ENCODE data around the gene ZNF593OS. TPM values are rescaled to one million over a fixed set of nuclear protein-coding genes. Genes with fewer than 3 reads are reported as not detected.

The ZNF593OS gene
- total RNA-seq, 1 experiment from 2014 or later: not detected

GRCh38 chr1:26119892-26120608, 51.6 kb downstream of the ZNF593OS start:
- Histone ChIP-seq H3K9ac (ENCODE audit: extremely low read depth, insufficient read length, low read length) (no peak overlapping the region), H2AK5ac (ENCODE audit: insufficient read length, low read length) (no peak overlapping the region), H3K18ac (ENCODE audit: insufficient read length, low read depth, low read length) (no peak overlapping the region), H3K4me2 (ENCODE audit: insufficient read depth, insufficient read length, low read length) (no peak overlapping the region), H2BK15ac (ENCODE audit: low read depth, low read length) (no peak overlapping the region), H3K14ac (ENCODE audit: insufficient read depth, low read length) (no peak overlapping the region), H3K79me1 (ENCODE audit: insufficient read depth, low read depth, low read length, poor library complexity, severe bottlenecking) (no peaks in the 10 kb centered on the region), H3K23me2 (ENCODE audit: insufficient read length, low read depth, low read length, poor library complexity, severe bottlenecking) (no peaks in the 10 kb centered on the region), H3K23ac (ENCODE audit: insufficient read length, low read depth, low read length) (no peak overlapping the region), H4K5ac (ENCODE audit: insufficient read length, low read depth, low read length) (no peak overlapping the region), H2BK20ac (ENCODE audit: low read depth, low read length, poor library complexity, severe bottlenecking) (no peak overlapping the region), H3K27me3 (ENCODE audit: insufficient read depth, low read length) (no peaks in the 10 kb centered on the region), H4K20me1 (ENCODE audit: control insufficient read depth, insufficient read depth, insufficient read length) (no peaks in the 10 kb centered on the region), H2AFZ (ENCODE audit: low read length) (no peak overlapping the region), H2BK5ac (ENCODE audit: insufficient read length, low read length) (no peak overlapping the region), H3K9me3 (ENCODE audit: control insufficient read depth, low read depth, low read length) (no peaks in the 10 kb centered on the region), H3T11ph (ENCODE audit: low read length) (no peak overlapping the region), H2BK120ac (ENCODE audit: low read depth, low read length, poor library complexity, severe bottlenecking) (no peak overlapping the region), H3K79me2 (ENCODE audit: insufficient read depth, low read length) (no peaks in the 10 kb centered on the region), H3K4me1 (ENCODE audit: insufficient read depth, low read length) (no peaks in the 10 kb centered on the region), H3K56ac (ENCODE audit: insufficient read length, low read depth, low read length) (no peak overlapping the region), H4K8ac (replicated peaks; ENCODE audit: insufficient read length, low read depth, low read length) (no peak overlapping the region), H2BK12ac (ENCODE audit: insufficient read length, low read depth, low read length) (no peak overlapping the region), H4K91ac (ENCODE audit: insufficient read length, low read depth, low read length) (no peak overlapping the region), H3K27ac (ENCODE audit: insufficient read length, low read depth, low read length) (no peak overlapping the region), H3K4ac (ENCODE audit: low read depth, low read length) (no peak overlapping the region)
- no CpG with 5 or more reads among the region's 9 CpGs for WGBS (ENCODE audit: extremely low coverage, insufficient read length, low lambda C conversion rate)
- H3K4me3 Mint-ChIP-seq: no peak overlapping the region
- H3K27me3 Mint-ChIP-seq (ENCODE audit: low read depth): no peaks in the 10 kb centered on the region
- no peaks in the 10 kb centered on the region for H3K9me3 Mint-ChIP-seq
- TF ChIP-seq CTCF (conservative IDR thresholded peaks at IDR 0.05): no peak
- peaks cover 0 to 36% (median 12%) of the 10 kb centered on the region in 3 experiments; a peak in 5 of 7 replicates for H3K36me3 Mint-ChIP-seq (ENCODE audit: insufficient read depth in 1 of 3, low read depth in 3 of 3)
- no peaks in the 10 kb centered on the region for H3K4me1 Mint-ChIP-seq
- DNase-seq: no peak
- H3K27ac Mint-ChIP-seq: peak overlapping the region in 1 of 3 experiments; percentile 37; a peak in 1 of 7 replicates

Other genes with a start within 250 kb of the ZNF593OS start
- gene PAFAH2, start 173.8 kb downstream of the ZNF593OS start, total RNA-seq (2021): 8.2 and 12.4 TPM in 2 replicates
- 1.0 and 1.1 TPM in 2 replicates for gene EXTL1, start 150.1 kb downstream of the ZNF593OS start, total RNA-seq (2021)
- 0.35 TPM in 2 replicates for gene SLC30A2, start 125.7 kb downstream of the ZNF593OS start, total RNA-seq (2021)
- gene TRIM63, start 104.2 kb downstream of the ZNF593OS start, total RNA-seq (2021): not detected in 2 replicates
- 5.6 and 7.1 TPM in 2 replicates for gene PDIK1L, start 60.0 kb downstream of the ZNF593OS start, total RNA-seq (2021)
- 0.46 TPM in 2 replicates for gene FAM110D, start 12.8 kb downstream of the ZNF593OS start, total RNA-seq (2021)
- not detected in 2 replicates for gene C1orf232, start 2.9 kb downstream of the ZNF593OS start, total RNA-seq (2021)
- gene ZNF593, start 1.9 kb downstream of the ZNF593OS start, total RNA-seq (2021): 48.2 and 51.2 TPM in 2 replicates
- 23.4 and 26.3 TPM in 2 replicates for gene CNKSR1, start 5.7 kb upstream of the ZNF593OS start, total RNA-seq (2021)
- 0.26 TPM in 1 of 2 replicates, not detected in the other for gene CATSPER4, start 18.8 kb upstream of the ZNF593OS start, total RNA-seq (2021)
- 37.9 and 38.6 TPM in 2 replicates for gene CEP85, start 62.4 kb upstream of the ZNF593OS start, total RNA-seq (2021)
- 86.2 and 86.3 TPM in 2 replicates for gene SH3BGRL3, start 108.3 kb upstream of the ZNF593OS start, total RNA-seq (2021)
- 13.1 and 13.7 TPM in 2 replicates for gene UBXN11, start 134.8 kb upstream of the ZNF593OS start, total RNA-seq (2021)
- gene CD52, start 146.1 kb upstream of the ZNF593OS start, total RNA-seq (2021): 3.8 and 4.1 TPM in 2 replicates
- gene CRYBG2, start 182.3 kb upstream of the ZNF593OS start, total RNA-seq (2021): 11.8 and 12.8 TPM in 2 replicates
- gene ZNF683, start 200.9 kb upstream of the ZNF593OS start, total RNA-seq (2021): not detected in 2 replicates
- gene LIN28A, start 239.0 kb upstream of the ZNF593OS start, total RNA-seq (2021): 1,267 and 1,289 TPM in 2 replicates

All from H9 (cell line).